Hypothalamus (tissue), 51 donors: ENCODE results near the gene DGCR8.
A peak's percentile ranks its signal among the peaks of the same experiment; 100 is the strongest.

ENCODE experiments used
- DNase-seq, 51 donors: peaks; one replicate each; lab custom pipeline; 2025; lab: John Stamatoyannopoulos, UW

The DGCR8 gene

DNA sequence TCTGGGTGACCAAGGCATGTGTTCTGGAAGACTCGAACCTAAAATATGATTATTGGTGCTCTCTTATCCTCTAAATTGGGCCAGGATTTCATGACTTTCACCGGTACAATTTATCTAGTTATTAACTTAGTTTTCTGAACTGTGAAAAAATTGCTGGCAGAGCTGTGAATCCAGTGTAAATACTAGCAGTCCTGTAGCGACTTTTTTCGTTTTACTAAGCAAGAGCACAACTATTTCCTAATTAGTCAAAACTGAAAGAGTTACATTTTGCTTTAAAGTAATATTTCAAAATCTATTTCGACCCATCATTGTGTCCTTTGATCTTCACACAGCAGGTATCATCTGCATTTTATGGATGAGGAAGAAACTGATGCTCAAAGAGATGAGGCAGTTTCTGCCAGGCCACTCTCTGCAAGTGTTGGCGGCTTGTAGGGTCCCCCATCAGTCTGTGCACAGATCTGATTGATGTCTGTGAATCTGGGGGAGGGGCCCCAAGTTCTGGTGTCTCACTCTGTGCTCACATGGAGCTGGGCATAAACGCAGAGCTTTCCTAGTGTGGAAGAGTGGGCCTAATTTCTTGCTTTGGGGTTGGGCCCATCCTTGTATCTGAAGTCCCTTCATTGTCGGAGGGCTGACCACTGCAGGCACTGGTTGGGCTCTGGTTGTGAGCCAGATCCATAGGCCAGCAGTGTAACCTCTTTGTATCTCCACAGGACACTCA is 38.4 kb downstream of the DGCR8 start:
- no peak for DNase-seq

DNA sequence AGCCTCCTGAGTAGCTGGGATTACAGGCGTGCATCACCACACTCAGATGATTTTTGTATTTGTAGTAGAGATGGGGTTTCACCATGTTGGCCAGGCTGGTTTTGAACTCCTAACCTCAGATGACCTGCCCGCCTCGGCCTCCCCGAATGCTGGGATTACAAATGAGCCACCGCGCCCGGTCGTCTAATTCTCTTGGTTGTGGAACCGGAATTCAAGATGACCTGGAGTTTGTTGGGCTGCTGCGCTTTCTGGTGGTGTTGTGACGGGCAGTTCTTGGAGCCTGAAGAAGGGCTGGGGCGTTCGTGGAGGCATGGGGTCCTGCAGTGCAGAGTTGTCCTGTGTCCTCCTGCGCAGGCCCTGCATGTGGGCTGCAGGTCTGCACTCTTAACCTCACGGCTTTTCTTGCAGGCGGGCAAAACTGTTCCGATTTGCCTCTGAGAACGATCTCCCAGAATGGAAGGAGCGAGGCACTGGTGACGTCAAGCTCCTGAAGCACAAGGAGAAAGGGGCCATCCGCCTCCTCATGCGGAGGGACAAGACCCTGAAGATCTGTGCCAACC is 41.9 kb downstream of the DGCR8 start:
- no peak for DNase-seq

DNA sequence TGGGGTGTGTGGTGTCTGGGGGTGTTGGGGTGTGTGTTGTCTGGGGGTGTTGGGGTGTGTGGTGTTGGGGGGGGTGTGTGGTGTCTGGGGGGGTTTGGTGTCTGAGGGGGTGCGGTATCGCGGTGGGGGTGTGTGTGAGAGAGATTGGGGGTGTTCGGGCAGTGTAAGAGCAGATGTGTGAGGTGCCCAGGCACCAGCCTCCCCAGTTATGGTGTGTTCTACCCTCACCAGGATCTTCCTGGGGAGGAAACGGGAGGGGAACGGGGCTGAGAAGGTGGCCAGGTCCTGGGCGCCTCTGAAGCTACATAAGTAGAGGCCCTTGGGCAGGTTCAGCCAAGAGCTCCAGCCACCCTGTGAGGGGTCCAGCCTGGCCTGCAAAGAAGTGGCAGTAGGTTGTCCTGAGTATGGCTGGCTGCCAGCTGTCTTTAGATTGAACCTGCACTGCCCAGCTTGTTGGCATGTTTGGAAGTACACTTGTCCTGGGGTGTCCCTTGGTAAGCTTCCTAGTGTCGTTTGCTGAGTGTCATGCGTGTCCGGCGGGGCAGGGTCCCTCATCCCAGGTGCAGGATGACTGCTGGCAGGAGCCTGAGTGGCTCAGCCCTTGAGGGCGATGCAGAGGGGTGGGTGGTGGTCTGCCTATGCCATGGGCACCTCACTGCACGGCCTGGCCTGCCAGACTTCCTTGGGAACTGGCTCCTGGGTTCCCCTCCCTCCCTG is 43.5 kb downstream of the DGCR8 start:
- no peak for DNase-seq

DNA sequence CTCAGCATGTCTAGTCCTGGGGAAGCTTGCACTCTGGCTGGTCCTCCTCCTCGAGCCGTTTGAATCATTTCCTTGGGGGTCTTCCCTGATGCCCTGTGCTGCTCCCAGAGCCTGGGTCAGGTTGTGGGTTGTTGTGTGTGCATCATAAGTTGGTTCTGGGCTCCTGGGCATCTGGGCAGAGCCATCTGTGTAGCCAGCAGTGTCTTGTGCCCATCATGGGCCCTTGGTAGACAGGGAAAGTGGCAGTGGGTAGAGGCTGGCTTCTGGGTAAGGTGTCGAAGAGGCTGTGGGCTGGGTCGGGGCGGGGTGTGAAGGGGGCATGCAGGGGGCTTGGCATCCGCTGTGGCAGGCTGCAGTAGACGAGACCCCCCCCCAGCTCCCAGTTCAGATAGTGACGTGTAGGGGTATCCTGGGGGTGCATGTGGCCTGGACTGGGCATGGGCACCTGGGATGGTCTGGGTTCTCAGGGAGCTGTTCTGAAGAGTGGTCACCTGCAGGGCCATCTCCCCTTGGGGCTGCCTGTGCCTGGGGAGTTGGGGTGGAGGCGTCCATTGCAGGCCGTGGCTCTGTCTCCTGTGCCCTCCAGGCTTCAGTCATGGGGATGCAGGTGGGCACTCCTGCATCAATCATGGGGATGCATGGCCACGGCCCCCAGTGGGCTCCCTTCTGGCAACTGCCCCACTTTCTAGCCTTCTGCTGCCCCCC is 44.2 kb downstream of the DGCR8 start:
- DNase-seq: no peak

DNA sequence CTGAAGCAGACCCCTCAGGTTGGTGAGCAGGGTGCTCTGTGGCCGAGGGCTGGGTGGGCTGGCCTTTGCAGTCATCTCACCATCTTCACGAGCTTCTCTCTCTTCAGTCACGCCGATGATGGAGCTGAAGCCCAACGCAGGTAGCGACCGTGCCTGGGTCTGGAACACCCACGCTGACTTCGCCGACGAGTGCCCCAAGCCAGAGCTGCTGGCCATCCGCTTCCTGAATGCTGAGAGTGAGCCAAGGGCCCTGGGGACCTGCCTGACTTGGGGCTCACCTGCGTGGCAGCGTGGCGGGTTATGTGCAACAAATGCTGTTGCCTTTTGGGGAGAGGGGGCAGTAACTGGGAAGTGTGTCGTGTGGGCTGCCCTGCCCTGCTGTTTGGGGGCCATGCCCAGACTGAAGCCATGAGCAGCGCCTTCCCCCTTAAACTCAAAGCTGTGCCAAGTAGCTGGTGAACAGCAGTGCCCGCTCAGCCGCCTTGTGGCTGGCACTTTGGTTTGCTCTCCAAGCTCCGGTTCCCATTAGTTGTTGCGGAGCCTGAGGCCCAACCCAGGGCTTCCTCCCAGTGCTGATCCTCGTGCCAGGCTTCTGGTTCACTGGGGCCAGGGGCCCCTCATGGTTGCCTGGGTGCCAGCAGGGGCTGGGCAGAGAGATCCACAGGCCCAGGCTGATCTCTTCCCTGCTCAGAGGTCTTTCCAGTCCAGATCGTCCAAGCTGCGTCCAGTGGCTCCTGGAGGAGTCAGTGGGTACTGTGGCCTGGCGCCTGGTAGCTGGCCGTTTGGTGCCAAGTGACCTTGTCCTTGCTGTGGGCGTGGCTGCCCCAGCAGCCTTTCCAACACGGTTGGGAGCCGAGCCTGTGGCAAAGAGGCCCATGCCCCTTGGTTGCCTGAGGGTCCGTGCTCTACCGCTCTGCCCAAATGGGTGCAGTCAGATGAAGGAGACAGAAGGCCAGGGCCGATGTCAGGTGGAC is 45.4 kb downstream of the DGCR8 start:
- no peak for DNase-seq

DNA sequence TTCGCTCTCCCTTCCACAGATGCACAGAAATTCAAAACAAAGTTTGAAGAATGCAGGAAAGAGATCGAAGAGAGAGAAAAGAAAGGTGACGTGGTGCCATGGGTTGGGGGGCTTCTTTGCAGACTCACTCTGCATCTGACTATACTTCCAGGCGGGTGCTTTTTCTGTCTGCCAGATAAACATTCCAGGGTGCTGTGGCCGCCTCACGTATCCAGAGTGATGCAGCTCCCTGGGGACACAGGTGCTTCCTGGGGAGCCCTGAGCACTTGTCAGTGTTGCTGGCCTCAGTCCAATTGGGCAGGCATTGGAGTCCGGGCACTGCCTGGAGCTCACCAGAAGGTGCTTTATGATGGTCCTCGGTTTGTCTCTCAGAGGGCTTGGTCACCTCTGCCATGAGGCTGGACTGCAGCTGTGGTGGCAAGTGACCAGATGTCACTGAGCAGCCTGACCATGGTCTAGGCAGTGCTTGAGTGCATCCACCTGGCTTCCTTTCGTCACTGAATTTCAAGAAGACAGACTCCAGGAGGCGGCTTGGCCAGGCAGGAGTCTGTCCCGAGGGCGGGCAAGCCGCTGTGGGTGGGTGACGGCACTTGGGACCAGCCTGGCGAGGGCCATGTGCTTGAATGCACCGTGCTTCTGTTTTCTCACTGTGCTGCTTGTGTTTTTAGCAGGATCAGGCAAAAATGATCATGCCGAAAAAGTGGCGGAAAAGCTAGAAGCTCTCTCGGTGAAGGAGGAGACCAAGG is 46.4 kb downstream of the DGCR8 start:
- DNase-seq: no peak

DNA sequence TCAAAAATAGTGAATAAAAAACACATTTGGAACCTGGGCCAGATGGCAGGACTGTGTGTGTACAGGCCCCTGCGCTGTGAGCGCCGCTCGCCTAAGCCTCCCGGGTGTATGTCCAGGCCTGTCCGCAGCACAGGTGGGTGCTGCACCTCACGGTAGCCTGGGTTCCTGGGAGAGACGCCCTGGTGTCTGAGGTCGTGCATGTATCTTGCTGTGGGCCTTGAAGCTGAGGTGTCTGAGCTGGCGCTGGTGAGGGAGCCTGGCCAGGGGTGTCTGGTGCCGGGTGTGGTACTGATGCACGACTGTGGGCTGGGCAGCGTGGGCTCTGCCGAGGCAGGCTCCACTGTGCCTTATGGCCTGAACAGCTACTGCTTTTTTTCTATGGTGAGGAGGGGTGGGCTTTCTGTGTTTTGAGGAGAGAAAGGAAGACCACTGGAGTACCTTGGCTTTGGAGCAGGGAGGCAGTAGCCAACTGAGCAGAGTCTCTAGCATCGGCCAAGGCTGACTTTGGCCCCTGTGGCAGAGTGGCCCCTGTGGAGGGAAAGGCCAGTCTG is 47.4 kb downstream of the DGCR8 start:
- no peak for DNase-seq

DNA sequence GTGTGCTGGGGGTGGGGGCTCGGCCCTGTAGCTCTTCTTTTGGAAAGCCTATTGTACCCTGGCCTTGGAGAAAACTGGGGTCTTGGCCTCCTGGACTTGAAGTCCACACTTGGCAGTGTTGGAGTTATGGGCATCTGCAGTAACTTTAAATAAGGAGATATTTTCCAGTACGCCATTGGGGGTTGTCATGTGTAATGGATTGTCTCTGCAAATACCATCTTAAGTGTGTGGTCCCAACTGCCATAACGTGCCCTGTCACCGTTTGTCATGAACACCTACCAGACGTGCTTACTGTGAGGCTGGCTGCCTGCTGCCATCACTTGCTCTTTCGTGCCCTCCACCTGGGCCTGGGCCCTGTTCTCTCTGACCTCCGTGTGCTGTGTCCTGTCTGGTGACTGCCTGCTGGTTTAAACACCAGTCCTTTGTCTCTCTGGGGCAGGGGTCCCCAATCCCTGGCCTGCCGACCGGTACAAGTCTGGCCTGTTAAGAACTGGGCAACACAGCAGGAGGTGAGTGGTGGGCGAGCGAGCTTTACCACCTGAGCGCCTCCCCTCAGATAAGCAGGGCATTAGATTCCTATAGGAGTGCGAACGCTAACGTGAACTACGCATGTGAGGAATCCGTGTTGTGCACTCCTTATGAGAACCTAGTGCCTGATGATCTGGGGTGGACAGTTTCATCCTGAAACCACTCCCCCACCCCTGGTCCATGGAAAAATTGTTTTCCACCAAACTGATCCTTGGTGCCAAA is 48.0 kb downstream of the DGCR8 start:
- no peak for DNase-seq

DNA sequence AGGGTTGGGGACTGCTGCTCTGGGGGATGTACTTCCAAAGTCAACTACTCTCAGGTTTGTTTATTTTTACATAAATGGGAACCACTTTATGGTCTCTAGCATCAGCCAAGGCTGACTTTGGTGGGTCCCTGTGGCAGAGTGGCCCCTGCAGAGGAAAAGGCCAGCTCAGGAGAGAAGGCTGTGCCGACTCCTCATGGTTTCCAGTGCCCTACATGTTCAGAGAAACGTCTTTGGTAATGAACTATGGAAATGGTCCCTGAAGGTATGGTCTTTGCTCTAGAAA is 48.5 kb downstream of the DGCR8 start:
- DNase-seq: no peak

DNA sequence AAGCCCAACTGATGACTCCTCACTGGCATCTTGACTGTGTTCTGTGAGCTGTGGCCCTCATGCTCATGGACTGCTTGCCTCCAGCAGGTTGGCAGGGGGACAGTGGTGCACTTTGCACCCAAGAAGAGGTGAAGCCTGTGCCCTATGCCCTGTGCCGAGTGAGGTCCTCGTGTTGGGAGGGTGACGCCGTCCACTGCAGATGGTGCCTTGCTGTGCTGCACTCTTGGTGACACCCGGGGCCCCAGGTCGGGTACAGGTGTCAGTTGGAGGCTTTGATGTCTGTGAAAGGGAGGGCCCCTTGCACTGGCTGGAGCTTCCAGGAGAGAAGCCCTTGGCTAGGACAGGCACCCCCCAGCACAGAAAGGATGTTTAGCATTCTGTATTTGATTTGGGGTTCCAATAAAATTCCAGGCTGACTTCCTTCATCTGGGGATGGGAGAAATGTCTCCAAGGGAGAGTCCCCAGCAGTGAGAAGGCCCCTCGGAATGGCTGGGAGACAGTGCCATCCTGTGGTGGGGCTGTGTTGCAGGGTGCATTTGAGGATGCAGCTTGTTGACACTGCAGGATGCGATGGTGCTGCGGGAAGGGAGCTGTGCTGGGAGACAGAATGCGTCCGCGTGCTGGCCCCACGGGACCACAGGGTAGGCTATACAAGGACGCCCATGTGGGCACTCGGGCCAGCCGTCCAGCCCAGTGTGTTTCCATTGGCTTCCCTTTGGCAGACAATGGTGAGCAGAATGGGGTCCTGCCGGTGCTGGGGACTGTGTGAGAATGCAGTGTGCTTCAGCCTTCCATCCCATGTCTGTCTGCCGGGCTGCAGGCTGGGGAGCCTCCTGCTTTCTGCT is 49.1 kb downstream of the DGCR8 start:
- DNase-seq: peak in 11 of 51 donors; percentile 12 to 38 (median 29)

DNA sequence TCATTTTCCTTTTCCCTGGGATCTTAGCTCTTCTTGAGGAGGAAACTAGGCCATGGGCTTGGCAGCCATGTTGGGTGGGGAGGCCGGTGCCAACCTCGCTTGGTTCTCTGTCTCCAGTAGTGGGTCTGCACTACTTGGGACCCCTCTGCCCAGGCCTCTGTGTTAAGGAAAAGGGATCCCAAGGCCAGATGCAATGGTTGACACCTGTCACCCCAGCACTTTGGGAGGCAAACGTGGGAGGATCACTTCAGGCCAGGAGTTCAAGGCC is 49.6 kb downstream of the DGCR8 start:
- no peak for DNase-seq

DNA sequence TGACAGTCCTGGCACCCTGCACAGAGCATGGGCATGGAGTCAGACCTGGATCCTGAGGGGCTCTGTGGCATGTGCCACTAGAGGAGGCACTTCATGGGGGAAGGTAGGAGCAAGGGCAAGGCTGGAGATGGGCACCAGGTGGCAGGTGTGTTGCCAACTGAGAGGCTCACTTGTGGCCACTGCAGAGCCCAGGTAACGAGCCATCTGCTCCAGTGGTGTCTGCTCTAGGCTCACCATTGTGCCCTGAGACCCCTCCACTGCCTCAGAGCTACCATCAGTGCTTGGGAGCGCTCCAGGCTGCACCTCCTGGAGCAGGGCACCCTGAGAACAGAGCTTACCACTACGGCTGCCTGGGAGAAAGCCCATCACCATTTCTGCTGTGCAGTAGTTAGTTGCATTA is 50.3 kb downstream of the DGCR8 start:
- no peak for DNase-seq

DNA sequence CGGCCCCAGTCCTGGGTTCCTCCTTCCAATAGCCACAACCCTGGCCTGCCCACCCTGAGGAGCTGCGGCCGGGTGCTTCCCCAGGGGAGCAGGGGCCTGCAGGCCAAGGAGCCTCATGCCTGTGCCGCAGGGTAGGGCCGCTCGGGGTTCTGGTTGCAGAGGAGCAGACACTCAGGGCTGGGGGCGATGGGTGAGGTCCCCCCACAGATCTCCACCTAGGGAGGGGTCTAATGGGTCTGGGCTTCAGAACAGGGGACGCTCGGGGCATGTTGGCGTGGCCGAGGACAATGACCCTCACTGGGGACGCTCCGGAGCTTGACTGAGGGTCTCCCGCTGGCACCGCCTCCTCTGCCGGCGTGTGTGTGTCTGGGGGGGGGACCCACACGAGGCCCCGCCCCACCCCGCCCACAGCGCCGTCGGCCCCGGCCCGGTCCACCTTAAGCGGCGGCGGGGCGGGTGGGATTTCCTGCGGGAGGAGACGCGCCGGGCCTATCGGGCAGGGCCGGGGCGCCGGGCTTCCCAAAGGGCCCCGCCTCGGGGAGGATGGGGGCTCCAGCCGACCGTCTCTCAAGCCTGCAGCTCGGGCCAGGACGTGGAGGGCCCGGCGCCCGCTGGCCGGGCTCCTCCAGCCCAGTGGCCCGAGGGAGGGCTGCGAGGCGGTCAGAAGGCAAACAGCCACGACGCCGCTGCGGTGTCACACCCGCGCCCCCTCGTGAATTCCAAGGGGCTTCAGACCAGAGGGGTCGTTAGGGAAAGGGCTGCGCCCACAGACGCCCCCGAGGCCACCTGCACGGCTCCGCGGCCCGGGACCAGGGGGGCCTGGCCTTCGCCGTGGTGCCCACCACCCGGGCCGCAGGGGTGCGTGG is 50.9 kb downstream of the DGCR8 start:
- DNase-seq: peak; percentile 11 to 90 (median 75)

DNA sequence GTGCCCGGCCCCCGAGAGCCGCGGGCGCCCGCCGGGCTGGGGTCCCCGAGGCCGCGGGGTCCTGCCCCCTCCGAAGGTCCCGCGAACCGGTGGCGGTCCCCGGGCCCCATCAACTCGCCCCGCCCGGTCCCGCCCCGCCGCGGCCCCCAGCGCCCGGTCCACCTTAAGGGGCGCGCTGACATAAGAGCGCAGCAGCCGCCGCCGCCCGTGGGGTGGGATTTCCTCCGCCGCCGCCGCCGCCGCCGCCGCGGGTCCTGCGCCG is 51.5 kb downstream of the DGCR8 start, which contains the start of gene ZDHHC8:
Gene ZDHHC8, plus strand, starts transcription at position 208 of the 262 bp plus-strand sequence. CDS start 144 bp downstream, outside the sequence.
- peak in 18 of 51 donors; percentile 14 to 66 (median 45) for DNase-seq

DNA sequence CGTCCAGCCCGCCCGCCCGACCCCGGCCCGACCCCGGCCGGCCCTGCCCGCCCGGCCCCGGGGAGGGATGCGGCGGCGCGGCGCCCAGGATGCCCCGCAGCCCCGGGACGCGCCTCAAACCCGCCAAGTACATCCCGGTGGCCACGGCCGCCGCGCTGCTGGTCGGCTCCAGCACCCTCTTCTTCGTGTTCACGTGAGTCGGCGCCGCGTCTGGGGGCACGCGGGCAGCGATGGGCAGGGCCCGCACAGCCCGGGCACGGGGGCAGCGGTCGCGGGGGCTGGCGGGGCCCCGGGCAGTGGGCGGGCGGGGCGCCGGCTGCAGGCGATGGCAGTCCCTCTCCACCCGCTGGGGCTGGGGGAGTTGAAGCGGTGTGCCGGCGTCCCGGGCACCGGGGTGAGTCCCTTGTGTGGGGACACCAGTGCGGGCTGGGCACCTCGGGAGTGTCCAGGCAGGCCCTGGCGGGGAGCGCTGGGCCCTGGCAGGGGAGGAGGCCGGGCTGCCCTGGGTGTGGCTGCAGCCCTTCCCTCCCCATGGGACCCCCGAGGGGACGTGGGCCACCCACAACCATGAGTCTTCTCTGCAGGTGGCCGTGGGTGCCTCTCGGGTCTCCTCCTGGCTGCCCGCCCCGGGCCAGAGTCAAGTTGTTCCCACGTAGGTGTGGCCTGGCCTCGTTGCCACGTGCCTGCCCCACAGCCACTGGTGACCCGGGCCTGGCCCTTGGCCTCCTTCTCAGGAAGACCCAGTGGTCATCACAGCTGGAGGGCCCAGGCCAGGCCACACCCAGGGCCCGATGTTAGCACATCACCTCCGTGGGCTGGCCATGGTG is 52.0 kb downstream of the DGCR8 start:
- DNase-seq: peak in 11 of 51 donors; percentile 17 to 61 (median 43)

DNA sequence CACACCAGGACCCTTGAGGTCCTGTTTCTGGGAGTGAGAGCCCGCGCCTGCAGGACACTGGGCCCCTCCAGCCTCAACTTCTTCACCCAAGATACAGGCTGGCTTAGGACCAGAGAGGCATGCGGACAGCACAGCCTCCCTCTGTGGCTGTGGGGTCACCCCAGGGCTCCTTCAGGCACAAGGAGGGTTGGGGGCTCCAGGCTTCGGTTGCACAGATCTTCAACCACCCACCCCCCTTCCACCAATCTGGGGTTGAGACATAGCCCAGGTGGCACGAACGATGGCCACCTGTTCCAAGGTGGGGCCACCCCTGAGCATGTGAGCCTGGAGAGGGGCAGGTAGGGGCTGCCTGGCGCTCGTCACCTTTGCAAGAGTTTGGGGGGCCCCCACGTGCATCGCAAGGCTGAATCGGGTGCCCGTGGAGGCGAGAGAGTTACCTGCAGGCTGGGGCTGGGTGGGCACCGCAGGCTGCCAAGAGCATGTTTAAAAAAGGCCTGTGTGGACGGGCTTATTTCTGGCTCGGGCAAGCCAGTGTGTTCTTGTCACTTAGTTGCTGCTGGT is 52.7 kb downstream of the DGCR8 start:
- DNase-seq: no peak
